GM12878 (cell line): Measurements from ENCODE around the gene GRM1. TPM values are rescaled to one million over a fixed set of nuclear protein-coding genes. Genes with fewer than 3 reads are reported as not detected.

ENCODE experiments used
- ATAC-seq: fragments of 200-7000 bp; cut with Tn5 transposase; 3 replicates; pipeline ENCODE4 v1.9.1; 2020; ENCODE audit warnings: mild to moderate bottlenecking, moderate library complexity
- BruUV-seq: library from RNA; stranded (reverse); fragments of 400-500 nt; replicated peaks from 2 replicates; lab custom pipeline; 2021; lab: Mats Ljungman, UMichigan
- CTCF ChIA-PET: fragments of 300-600 bp; sonication (Branson Sonifier 250); formaldehyde crosslinking; extraction: SDS; loops from one replicate; lab custom pipeline; 2021; ENCODE audit warnings: inconsistent platforms; lab: Yijun Ruan, JAX
- POLR2A ChIA-PET: fragments of 350-600 bp; formaldehyde crosslinking; extraction: SDS; loops from one replicate; lab custom pipeline; 2021; ENCODE audit warnings: inconsistent platforms; lab: Charles Lee
- RAD21 ChIA-PET: fragments of 300-600 bp; sonication (Branson Sonifier 250); formaldehyde crosslinking; loops from one replicate; lab custom pipeline; 2023; ENCODE audit warnings: antibody characterized with exemption; ENCODE audit not compliant: unreplicated experiment; lab: Charles Lee
- SMC1A ChIA-PET: fragments of 300-600 bp; sonication (Branson Sonifier 250); formaldehyde crosslinking; loops from one replicate; lab custom pipeline; 2023; ENCODE audit not compliant: unreplicated experiment, uncharacterized antibody; lab: Charles Lee
- DNase-seq: peaks from one replicate; pipeline ENCODE4 v3.0.0-alpha.2; 2011; ENCODE audit warnings: low read depth, low spot score
- FAIRE-seq: peaks from 3 replicates; lab custom pipeline; 2011; peaks lifted over from hg19 to GRCh38; lab: Jason Lieb, UNC
- H2AFZ ChIP-seq: 2 replicates; pipeline ENCODE4 v1.6.0; 2011; ENCODE audit warnings: low read depth, low read length, control low read depth; ENCODE audit not compliant: control insufficient read depth
- H3K27ac ChIP-seq: 2 replicates; pipeline ENCODE4 v1.5.1; 2011; ENCODE audit warnings: control low read depth; ENCODE audit not compliant: control insufficient read depth, insufficient read depth
- H3K27me3 ChIP-seq, 2 experiments: replicated peaks in 1 of 2; 2 replicates each; pipeline versions ENCODE4 v1.6.0 to v1.6.1; 2011; ENCODE audit warnings: low read length in 1 of 2; ENCODE audit not compliant: control insufficient read depth in 2 of 2, insufficient read depth in 2 of 2
- H3K36me3 ChIP-seq, 2 experiments: 2 replicates each; pipeline ENCODE4 v1.5.1; 2011; ENCODE audit warnings: low read length in 1 of 2; ENCODE audit not compliant: control insufficient read depth in 2 of 2, insufficient read depth in 2 of 2
- H3K4me1 ChIP-seq: 2 replicates; pipeline ENCODE4 v1.6.1; 2011; ENCODE audit warnings: mild to moderate bottlenecking, low read length, moderate library complexity, mixed read lengths; ENCODE audit not compliant: control insufficient read depth, insufficient read depth
- H3K4me2 ChIP-seq: 2 replicates; pipeline ENCODE4 v1.6.0; 2011; ENCODE audit warnings: control low read depth; ENCODE audit not compliant: control insufficient read depth, insufficient read depth
- H3K4me3 ChIP-seq: fragments of 200-600 bp; sonication (generic); 2 replicates; pipeline ENCODE4 v1.5.1; 2016
- H3K79me2 ChIP-seq: 2 replicates; pipeline ENCODE4 v1.6.0; 2011; ENCODE audit warnings: low read length; ENCODE audit not compliant: control insufficient read depth, insufficient read depth
- H3K9ac ChIP-seq: 2 replicates; pipeline ENCODE4 v1.8.0; 2011; ENCODE audit warnings: low read length, control low read depth, mixed read lengths; ENCODE audit not compliant: control insufficient read depth, insufficient read depth
- H3K9me3 ChIP-seq: replicated peaks from 3 replicates; pipeline ENCODE4 v1.5.1; 2011; ENCODE audit warnings: mild to moderate bottlenecking, low read length; ENCODE audit not compliant: control insufficient read depth, insufficient read depth
- H4K20me1 ChIP-seq: 2 replicates; pipeline ENCODE4 v1.6.0; 2011; ENCODE audit not compliant: control insufficient read depth, insufficient read depth
- ATF7 ChIP-seq: fragments of 450-650 bp; IDR thresholded peaks from 2 replicates; pipeline ENCODE4 v1.6.1; 2016; ENCODE audit warnings: low read depth, mild to moderate bottlenecking
- BRCA1 ChIP-seq: IDR thresholded peaks from 2 replicates; pipeline ENCODE4 v1.6.1; 2011; ENCODE audit warnings: low read depth, low read length, improper control_type of control experiment
- LARP7 ChIP-seq: fragments of 450-650 bp; IDR thresholded peaks from 2 replicates; pipeline ENCODE4 v1.6.1; 2017; ENCODE audit warnings: mild to moderate bottlenecking
- MTA3 ChIP-seq: IDR thresholded peaks from 2 replicates; pipeline ENCODE4 v1.6.1; 2012; ENCODE audit warnings: low read length, inconsistent platforms, borderline replicate concordance
- PRDM15 ChIP-seq: fragments of 450-650 bp; formaldehyde crosslinking; IDR thresholded peaks from 2 replicates; pipeline ENCODE4 v1.4.0; 2020; ENCODE audit warnings: mild to moderate bottlenecking, moderate library complexity
- RFX5 ChIP-seq: IDR thresholded peaks from 2 replicates; pipeline ENCODE4 v1.6.1; 2011; ENCODE audit warnings: low read depth, low read length, improper control_type of control experiment
- TCF3 ChIP-seq: IDR thresholded peaks from 2 replicates; pipeline ENCODE4 v1.6.1; 2012; ENCODE audit warnings: low read depth, mild to moderate bottlenecking, low read length, borderline replicate concordance; ENCODE audit not compliant: insufficient read depth
- ZBTB4 ChIP-seq: fragments of 450-650 bp; formaldehyde crosslinking; IDR thresholded peaks from 2 replicates; pipeline ENCODE4 v1.4.0; 2022; ENCODE audit warnings: mild to moderate bottlenecking, moderate library complexity
- ZNF274 ChIP-seq: IDR thresholded peaks from one replicate; pipeline ENCODE4 v1.8.0; 2011; ENCODE audit not compliant: insufficient read length, insufficient read depth
- WGBS: methylation state at CpG from one replicate; pipeline ENCODE4 v1.1.6; 2016; ENCODE audit warnings: low lambda C conversion rate; ENCODE audit not compliant: insufficient replicate concordance, insufficient coverage; ENCODE audit errors: missing lambda C conversion rate; 5-methylcytosine and 5-hydroxymethylcytosine counted together
- in situ Hi-C: fragments of 300-500 bp; cut with MboI; formaldehyde crosslinking; loops from 9 replicates; pipeline ENCODE4 v1.14.3; 2018; ENCODE audit warnings: mixed read lengths
- intact Hi-C: fragments of 100-400 bp; cut with micrococcal nuclease; formaldehyde crosslinking; loops from one replicate; pipeline ENCODE4 v1.14.2; 2022; ENCODE audit not compliant: unreplicated experiment
- polyA plus RNA-seq, 11 experiments: library from polyadenylated mRNA; depleted of rRNA in 4 of 11; unstranded in 6 of 11; stranded (reverse) in 5 of 11; fragments of >200 nt; fragmentation: Nextera tagmentation in 4 of 11; fragmentation: Illumina TruSeq in 1 of 11; extraction: Ambion mirVana in 4 of 11; extraction: Trizol in 1 of 11; gene quantifications; 1 replicate in 1 of 11; 2 replicates in 10 of 11; pipeline versions ENCODE4 v1.2.1 to v1.2.3, GENCODE V29; 2011 to 2016; ENCODE audit warnings: inconsistent platforms in 2 of 11, missing spikeins in 2 of 11, low read depth in 1 of 11
- total RNA-seq, 4 experiments: library from RNA; depleted of rRNA in 3 of 4; stranded (reverse); fragments of >200 nt in 3 of 4; fragmentation: Illumina TruSeq in 1 of 4; extraction: Trizol in 1 of 4; gene quantifications; 2 replicates each; pipeline versions ENCODE4 v1.2.1 to v1.2.3, GENCODE V29; 2013 to 2021
- TF ChIP-seq, protein P1 (sequence below): IDR thresholded peaks from 2 replicates; pipeline ENCODE4 v1.6.1; 2012; ENCODE audit warnings: low read depth, low read length, improper control_type of control experiment

GRM1 gene
- total and polyA plus RNA-seq, 10 of the 15 experiments (the other 5 are each of a cell fraction or from before 2014, with no cell fraction given), result 0.04 TPM; not detected in 9

- Histone ChIP-seq H4K20me1 (no peaks in the 10 kb centered on the region), H3K4me1 (no peaks in the 10 kb centered on the region)
- SMC1A ChIA-PET, result no interaction called here
- TF ChIP-seq TCF3, result no peak
- no peak for TF ChIP-seq ZBTB4 (CRISPR knock-in tag)
- no peak for TF ChIP-seq RFX5
- no peak for TF ChIP-seq ATF7
- TF ChIP-seq, all 136 proteins: peak for 0
- in situ Hi-C loops, result no loop called here
- H3K79me2 ChIP-seq, result no peaks in the 10 kb centered on the region
- no peak overlapping the region for H3K4me3 ChIP-seq
- H3K4me2 ChIP-seq, result no peak overlapping the region
- no peak overlapping the region for H3K9ac ChIP-seq
- ChIA-PET POLR2A (no interaction called here), RAD21 (no interaction called here), CTCF (interaction anchor here (0.6 kb wide), 1 partner anchor 729 kb away, joined by 3 read pairs; no protein-coding TSS in a partner anchor)
- intact Hi-C loops, result no loop called here
- FAIRE-seq (no peak), DNase-seq (no peak), ATAC-seq (no peak)
- no peaks in the 10 kb centered on the region for H3K36me3 ChIP-seq
- BruUV-seq, result no TSS peak
- no peaks in the 10 kb centered on the region for H3K9me3 ChIP-seq
- WGBS, result 0% methylated on average over 3 of the region's 3 CpGs
- H3K27me3 ChIP-seq, result no peaks in the 10 kb centered on the region
- H2AFZ ChIP-seq, result no peak overlapping the region
- H3K27ac ChIP-seq, result no peak overlapping the region
Measured at GRCh38 chr6:146336191-146336590, 307.3 kb downstream of the GRM1 start.

DNA sequence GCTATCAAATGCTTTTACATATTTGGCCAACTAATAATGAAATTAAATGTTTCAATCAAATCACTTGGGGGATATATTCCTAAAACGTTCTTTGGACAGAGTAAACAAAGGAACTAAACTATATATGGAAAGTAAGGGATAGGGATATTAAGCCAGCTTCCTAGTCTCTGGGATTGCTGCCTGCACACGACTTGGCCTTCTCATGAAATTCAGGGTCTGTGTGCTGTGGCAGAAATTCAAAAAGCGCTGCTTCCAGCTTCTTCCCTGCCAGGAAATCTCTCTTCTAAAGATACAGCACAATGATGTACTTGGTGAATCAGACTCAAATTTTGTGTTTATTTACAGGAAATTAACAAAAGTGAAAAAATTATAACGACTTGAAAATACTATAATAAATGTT lies 308.5 kb downstream of the GRM1 start:
- ChIA-PET SMC1A (no interaction called here), CTCF (no interaction called here), RAD21 (no interaction called here), POLR2A (no interaction called here)
- no peaks in the 10 kb centered on the region for H4K20me1 ChIP-seq
- FAIRE-seq (no peak), DNase-seq (no peak), ATAC-seq (no peak)
- in situ Hi-C loops (no loop called here), intact Hi-C loops (no loop called here)
- no peaks in the 10 kb centered on the region for H3K4me1 ChIP-seq
- H3K36me3 ChIP-seq, result no peaks in the 10 kb centered on the region
- 18% methylated on average over 4 of the region's 4 CpGs for WGBS
- no peaks in the 10 kb centered on the region for H3K27me3 ChIP-seq
- no peaks in the 10 kb centered on the region for H3K79me2 ChIP-seq
- H3K9ac ChIP-seq, result no peak overlapping the region
- H2AFZ ChIP-seq, result no peak overlapping the region
- no peak overlapping the region for H3K27ac ChIP-seq
- H3K4me3 ChIP-seq, result no peak overlapping the region
- no peaks in the 10 kb centered on the region for H3K9me3 ChIP-seq
- H3K4me2 ChIP-seq, result no peak overlapping the region
- no TSS peak for BruUV-seq
- TF ChIP-seq MTA3 (no peak), LARP7 (no peak), BRCA1 (no peak), ZNF274 (no peak), ATF7 (no peak), PRDM15 (CRISPR knock-in tag) (no peak)
- TF ChIP-seq, protein P1, sequence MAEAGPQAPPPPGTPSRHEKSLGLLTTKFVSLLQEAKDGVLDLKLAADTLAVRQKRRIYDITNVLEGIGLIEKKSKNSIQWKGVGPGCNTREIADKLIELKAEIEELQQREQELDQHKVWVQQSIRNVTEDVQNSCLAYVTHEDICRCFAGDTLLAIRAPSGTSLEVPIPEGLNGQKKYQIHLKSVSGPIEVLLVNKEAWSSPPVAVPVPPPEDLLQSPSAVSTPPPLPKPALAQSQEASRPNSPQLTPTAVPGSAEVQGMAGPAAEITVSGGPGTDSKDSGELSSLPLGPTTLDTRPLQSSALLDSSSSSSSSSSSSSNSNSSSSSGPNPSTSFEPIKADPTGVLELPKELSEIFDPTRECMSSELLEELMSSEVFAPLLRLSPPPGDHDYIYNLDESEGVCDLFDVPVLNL, result no peak
